HepG2 (cell line): ENCODE measurements around the gene CXCL8. TPM values are rescaled to one million over a fixed set of nuclear protein-coding genes. Genes with fewer than 3 reads are reported as not detected.

Source experiments
- ATAC-seq: fragments of 200-7000 bp; cut with Tn5 transposase; 3 replicates; pipeline ENCODE4 v1.9.1; 2020; ENCODE audit warnings: mild to moderate bottlenecking, moderate library complexity
- BruUV-seq: library from RNA; stranded (reverse); fragments of 400-500 nt; replicated peaks from 2 replicates; lab custom pipeline; 2021; lab: Mats Ljungman, UMichigan
- CTCF ChIA-PET: fragments of 300-600 bp; formaldehyde crosslinking; extraction: SDS; loops from one replicate; lab custom pipeline; 2021; ENCODE audit warnings: low total read pairs, inconsistent platforms, low intra/inter-chr PET ratio; lab: Yijun Ruan, JAX
- POLR2A ChIA-PET: fragments of 350-600 bp; sonication (Branson Sonifier 250); formaldehyde crosslinking; loops from one replicate; lab custom pipeline; 2020; ENCODE audit warnings: antibody characterized with exemption, inconsistent platforms; lab: Yijun Ruan, JAX
- DNase-seq: peaks from one replicate; pipeline ENCODE4 v3.0.0-alpha.2; 2015; ENCODE audit warnings: low spot score
- FAIRE-seq: peaks from 3 replicates; lab custom pipeline; 2011; peaks lifted over from hg19 to GRCh38; lab: Jason Lieb, UNC
- H2AFZ ChIP-seq: one replicate; pipeline ENCODE4 v1.6.1; 2011; ENCODE audit warnings: low read length, inconsistent platforms
- H3K27ac ChIP-seq: fragments of 300-600 bp; 3 replicates; pipeline ENCODE4 v1.8.0; 2011; ENCODE audit warnings: mixed run types, mild to moderate bottlenecking, mixed read lengths, low read length, inconsistent platforms; ENCODE audit not compliant: insufficient read depth; ENCODE audit errors: extremely low read length
- H3K27me3 ChIP-seq, 2 experiments: fragments of 200-600 bp in 1 of 2; 2 replicates in 1 of 2; 3 replicates in 1 of 2; pipeline versions ENCODE4 v1.6.0 to v1.8.0; 2011; ENCODE audit warnings: low read length in 2 of 2, mild to moderate bottlenecking in 2 of 2, moderate library complexity in 2 of 2, inconsistent platforms in 1 of 2; ENCODE audit not compliant: insufficient read depth in 2 of 2, control insufficient read depth in 1 of 2
- H3K36me3 ChIP-seq, 2 experiments: fragments of 200-600 bp in 1 of 2; replicated peaks in 1 of 2; 2 replicates in 1 of 2; 3 replicates in 1 of 2; pipeline versions ENCODE4 v1.5.1 to v1.8.0; 2011; ENCODE audit warnings: low read length in 2 of 2, inconsistent platforms in 1 of 2; ENCODE audit not compliant: insufficient read depth in 2 of 2, control insufficient read depth in 1 of 2
- H3K4me1 ChIP-seq: 2 replicates; pipeline ENCODE4 v1.5.1; 2012; ENCODE audit warnings: low read length, inconsistent platforms; ENCODE audit not compliant: insufficient read depth
- H3K4me2 ChIP-seq: 2 replicates; pipeline ENCODE4 v1.6.0; 2011; ENCODE audit warnings: low read depth, low read length, inconsistent platforms
- H3K4me3 ChIP-seq, 3 experiments: fragments of 200-600 bp in 1 of 3; sonication (generic), shearing (Covaris generic) in 1 of 3; replicated peaks in 1 of 3; 2 replicates each; pipeline ENCODE4 v1.5.1; 2011 to 2016; ENCODE audit warnings: low read length in 3 of 3, inconsistent platforms in 2 of 3, low read depth in 2 of 3, mild to moderate bottlenecking in 2 of 3, control low read depth in 1 of 3, mixed read lengths in 1 of 3; ENCODE audit not compliant: insufficient read depth in 1 of 3
- H3K79me2 ChIP-seq: one replicate; pipeline ENCODE4 v1.6.1; 2011; ENCODE audit warnings: low read length, inconsistent platforms; ENCODE audit not compliant: insufficient read depth
- H3K9ac ChIP-seq: 2 replicates; pipeline ENCODE4 v1.6.0; 2011; ENCODE audit warnings: mild to moderate bottlenecking, low read depth, low read length, inconsistent platforms; ENCODE audit not compliant: insufficient read depth
- H3K9me3 ChIP-seq: 2 replicates; pipeline ENCODE4 v1.5.1; 2012; ENCODE audit warnings: mild to moderate bottlenecking, low read length
- H4K20me1 ChIP-seq: 2 replicates; pipeline ENCODE4 v1.6.0; 2011; ENCODE audit warnings: inconsistent platforms, mild to moderate bottlenecking, low read length, moderate library complexity; ENCODE audit not compliant: insufficient read depth
- FOXA3 ChIP-seq: IDR thresholded peaks from 2 replicates; pipeline ENCODE4 v1.6.1; 2016; ENCODE audit warnings: missing genetic modification reagents, missing compliant biosample characterization
- IRF2 ChIP-seq: IDR thresholded peaks from 2 replicates; pipeline ENCODE4 v1.6.1; 2018; ENCODE audit warnings: missing genetic modification reagents, missing compliant biosample characterization
- JUNB ChIP-seq: sonication (generic); formaldehyde crosslinking; IDR thresholded peaks from 2 replicates; pipeline ENCODE4 v1.8.0; 2022; ENCODE audit warnings: missing genetic modification reagents, mild to moderate bottlenecking, borderline replicate concordance
- NFE2L2 ChIP-seq: fragments of 150-350 bp; IDR thresholded peaks from 2 replicates; pipeline ENCODE4 v1.6.1; 2014; ENCODE audit warnings: low read length
- PHF8 ChIP-seq: sonication (generic); formaldehyde crosslinking; IDR thresholded peaks from 2 replicates; pipeline ENCODE4 v1.5.0; 2020; ENCODE audit warnings: missing genetic modification reagents
- SP2 ChIP-seq: sonication (generic); formaldehyde crosslinking; IDR thresholded peaks from 2 replicates; pipeline ENCODE4 v1.5.1; 2020; ENCODE audit warnings: mild to moderate bottlenecking, missing genetic modification reagents
- THAP7 ChIP-seq: sonication (generic); formaldehyde crosslinking; IDR thresholded peaks from 2 replicates; pipeline ENCODE4 v1.8.1; 2023; ENCODE audit warnings: mild to moderate bottlenecking, missing genetic modification reagents
- ZMAT5 ChIP-seq: sonication (generic); formaldehyde crosslinking; IDR thresholded peaks from 2 replicates; pipeline ENCODE4 v1.5.0; 2020; ENCODE audit warnings: mild to moderate bottlenecking, low read depth, missing genetic modification reagents, borderline replicate concordance
- ZNF121 ChIP-seq: sonication (generic); formaldehyde crosslinking; IDR thresholded peaks from 2 replicates; pipeline ENCODE4 v1.5.0; 2020; ENCODE audit warnings: mild to moderate bottlenecking, missing genetic modification reagents
- ZNF142 ChIP-seq: sonication (generic); formaldehyde crosslinking; IDR thresholded peaks from 2 replicates; pipeline ENCODE4 v1.4.0; 2020; ENCODE audit warnings: missing genetic modification reagents
- ZNF772 ChIP-seq: sonication (generic); formaldehyde crosslinking; IDR thresholded peaks from 2 replicates; pipeline ENCODE4 v1.5.0; 2020; ENCODE audit warnings: mild to moderate bottlenecking, missing genetic modification reagents
- WGBS: methylation state at CpG from one replicate; pipeline ENCODE4 v1.1.6; 2017; ENCODE audit warnings: low lambda C conversion rate; 5-methylcytosine and 5-hydroxymethylcytosine counted together
- in situ Hi-C: cut with HindIII; loops from 2 replicates; pipeline ENCODE4 v1.10.0; 2017; ENCODE audit warnings: low pct_unique_long_range_greater_than_20kb; ENCODE audit not compliant: extremely low pct_ligation_motif_present
- intact Hi-C: fragments of 100-400 bp; cut with micrococcal nuclease; formaldehyde crosslinking; loops from one replicate; pipeline ENCODE4 v1.10.0; 2022; ENCODE audit not compliant: unreplicated experiment
- polyA plus RNA-seq, 8 experiments: library from polyadenylated mRNA; depleted of rRNA in 3 of 8; stranded (reverse) in 7 of 8; unstranded in 1 of 8; fragments of >200 nt; fragmentation: Illumina TruSeq in 4 of 8; extraction: Trizol in 4 of 8; gene quantifications; 2 replicates each; pipeline versions ENCODE4 v1.2.1 to v1.2.3, GENCODE V29; 2011 to 2016; ENCODE audit warnings: low read depth in 4 of 8, missing spikeins in 1 of 8, mixed read lengths in 1 of 8; ENCODE audit not compliant: insufficient read depth in 1 of 8
- total RNA-seq, 5 experiments: library from RNA; depleted of rRNA; stranded (reverse); fragments of >200 nt; fragmentation: Illumina TruSeq; extraction: Trizol; gene quantifications; 2 replicates each; pipeline ENCODE4 v1.2.3, GENCODE V29; 2016; ENCODE audit warnings: low read depth in 1 of 5

Gene CXCL8
- total and polyA plus RNA-seq, 2 of the 13 experiments (the other 11 are each of a cell fraction or from before 2014, with no cell fraction given) = 1.8 to 7.8 TPM

GRCh38 chr4:73780834-73781233, 40.5 kb downstream of the CXCL8 start:
- CTCF ChIA-PET = no interaction called here
- Histone ChIP-seq H3K36me3 (no peaks in the 10 kb centered on the region), H2AFZ (no peak overlapping the region), H3K27ac (no peak overlapping the region), H3K79me2 (no peaks in the 10 kb centered on the region), H3K4me3 (no peak overlapping the region), H3K4me2 (no peak overlapping the region), H3K4me1 (no peaks in the 10 kb centered on the region), H3K9me3 (no peaks in the 10 kb centered on the region), H3K9ac (no peak overlapping the region), H3K27me3 (no peaks in the 10 kb centered on the region), H4K20me1 (no peaks in the 10 kb centered on the region)
- WGBS = 5% methylated on average over 2 of the region's 2 CpGs
- intact Hi-C loops = no loop called here
- FAIRE-seq (no peak), DNase-seq (no peak), ATAC-seq (no peak)
- POLR2A ChIA-PET = no interaction called here
- in situ Hi-C loops = no loop called here
- BruUV-seq = no TSS peak
- TF ChIP-seq ZNF772 = no peak

GRCh38 chr4:73788411-73788810, 48.0 kb downstream of the CXCL8 start:
- H3K27ac ChIP-seq = no peak overlapping the region
- no TSS peak for BruUV-seq
- no peaks in the 10 kb centered on the region for H3K9me3 ChIP-seq
- H3K27me3 ChIP-seq = no peaks in the 10 kb centered on the region
- ATAC-seq (no peak), FAIRE-seq (no peak), DNase-seq (no peak)
- H3K9ac ChIP-seq = no peak overlapping the region
- H3K4me2 ChIP-seq = no peak overlapping the region
- no peaks in the 10 kb centered on the region for H3K4me1 ChIP-seq
- H4K20me1 ChIP-seq = no peaks in the 10 kb centered on the region
- intact Hi-C loops (no loop called here), in situ Hi-C loops (no loop called here)
- WGBS = 20% methylated on average over 2 of the region's 2 CpGs
- CTCF ChIA-PET = no interaction called here
- H2AFZ ChIP-seq = no peak overlapping the region
- no peaks in the 10 kb centered on the region for H3K79me2 ChIP-seq
- no peak overlapping the region for H3K4me3 ChIP-seq
- no peaks in the 10 kb centered on the region for H3K36me3 ChIP-seq
- no peak for TF ChIP-seq ZNF142 (CRISPR knock-in tag)
- TF ChIP-seq JUNB (CRISPR knock-in tag) = no peak
- TF ChIP-seq ZNF121 (CRISPR knock-in tag) = no peak
- no peak for TF ChIP-seq FOXA3 (CRISPR knock-in tag)
- no peak for TF ChIP-seq SP2 (CRISPR knock-in tag)
- no peak for TF ChIP-seq ZMAT5 (CRISPR knock-in tag)
- TF ChIP-seq PHF8 = no peak
- TF ChIP-seq IRF2 (CRISPR knock-in tag) = no peak
- no peak for TF ChIP-seq THAP7 (CRISPR knock-in tag)
- no peak for TF ChIP-seq NFE2L2
- POLR2A ChIA-PET = no interaction called here
